EL (cell line): ENCODE data around the gene SDK1.

Experiments
- DNase-seq: peaks from one replicate; pipeline ENCODE4 v3.0.0-alpha.2; 2016

Gene SDK1

DNA sequence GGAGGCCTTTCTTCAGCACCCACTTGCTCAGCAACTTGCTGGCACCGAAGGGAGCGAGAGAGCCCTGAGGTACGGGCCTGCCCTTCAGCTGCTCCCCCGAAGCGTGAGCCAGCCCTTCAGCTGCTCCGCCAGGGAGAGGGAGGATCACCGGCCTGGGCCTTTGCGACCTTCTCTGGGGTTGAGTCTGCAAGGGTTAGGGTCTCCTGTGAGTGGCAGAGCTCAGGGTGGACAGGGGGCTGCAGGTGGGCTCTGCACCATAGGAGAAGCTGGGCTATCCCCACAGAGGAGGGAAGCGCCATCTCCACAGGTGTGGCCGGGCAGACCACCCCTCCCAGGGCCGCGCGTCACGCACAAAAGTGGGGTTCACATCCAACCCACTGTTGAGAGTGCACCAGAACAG, 890.5 kb downstream of the SDK1 start:
- DNase-seq: no peak

GRCh38 chr7:4195660-4196059, 894.6 kb downstream of the SDK1 start:
- DNase-seq: no peak

DNA sequence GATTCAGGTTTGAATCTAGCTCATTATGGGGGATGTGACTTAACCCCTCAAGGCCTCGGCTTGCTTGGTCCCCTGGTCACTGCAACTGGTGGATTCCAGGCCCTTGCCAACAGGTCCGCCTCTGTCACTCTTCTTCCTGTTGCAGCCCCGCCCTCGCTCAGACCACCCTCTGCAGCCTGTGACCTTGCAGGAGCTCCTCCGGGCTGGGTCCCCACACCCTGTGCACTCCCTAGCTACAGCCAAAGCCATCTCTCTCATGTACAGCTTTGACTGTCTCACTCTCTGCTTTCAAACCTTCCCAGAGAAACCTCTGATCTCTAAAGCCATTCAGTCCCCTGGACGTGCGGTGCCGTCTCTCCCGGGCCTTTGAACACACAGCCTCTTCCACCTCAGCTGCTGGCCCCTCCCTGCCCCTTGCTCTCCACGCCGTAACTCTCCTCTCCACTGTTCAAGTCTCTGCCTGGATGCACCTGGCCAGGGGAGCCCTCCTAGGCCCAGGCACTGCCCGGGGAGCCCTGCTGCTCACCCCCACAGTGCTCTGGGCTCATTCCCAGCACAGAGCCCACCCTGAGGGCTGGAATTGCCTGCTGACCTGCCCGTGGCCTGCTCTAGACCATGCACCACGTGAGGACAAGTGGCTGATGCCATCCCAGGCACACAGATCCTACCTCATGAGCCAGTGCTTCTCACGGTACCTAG, 895.2 kb downstream of the SDK1 start:
- DNase-seq: no peak

DNA sequence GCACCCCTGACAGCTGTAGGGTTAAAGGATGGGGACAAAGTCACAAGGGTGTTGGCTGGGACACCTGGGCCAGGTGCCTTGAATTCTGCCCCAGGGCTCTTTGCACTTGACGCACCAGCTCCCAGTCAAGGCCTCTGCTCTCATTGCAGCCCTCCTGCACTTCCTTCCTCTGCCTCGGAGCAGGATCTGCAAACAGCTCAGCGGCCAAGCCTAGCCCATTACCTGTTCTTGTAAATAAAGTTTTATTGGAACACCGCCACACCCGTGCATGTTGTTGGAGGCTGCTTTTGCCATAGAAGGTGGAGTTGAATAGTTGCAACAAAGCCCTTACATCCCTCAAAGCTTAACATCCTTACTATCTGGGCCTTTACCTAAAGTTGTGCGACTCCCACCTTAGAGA, 897.2 kb downstream of the SDK1 start:
- no peak for DNase-seq

GRCh38 chr7:4200546-4201094, 899.6 kb downstream of the SDK1 start:
- no peak for DNase-seq

DNA sequence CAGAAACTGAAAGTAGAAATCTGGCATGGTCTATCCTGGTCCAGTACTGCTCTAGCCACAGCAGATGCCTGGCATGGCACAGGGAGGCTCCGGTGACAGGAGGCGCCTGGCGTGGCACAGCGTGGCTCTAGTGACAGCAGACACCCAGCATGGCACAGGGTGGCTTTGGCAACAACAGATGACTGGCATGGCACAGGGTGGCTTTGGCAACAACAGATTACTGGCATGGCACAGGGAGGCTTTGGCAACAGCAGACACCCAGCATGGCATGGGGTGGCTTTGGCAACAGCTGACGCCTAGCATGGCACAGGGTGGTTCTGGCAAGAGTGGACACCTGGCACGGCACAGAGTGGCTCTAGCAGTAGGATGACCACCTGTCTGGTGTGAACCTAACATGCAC, 900.5 kb downstream of the SDK1 start:
- DNase-seq: no peak

- no peak for DNase-seq
Measured at GRCh38 chr7:4202154-4202736, 901.2 kb downstream of the SDK1 start.

GRCh38 chr7:4202954-4203353, 901.9 kb downstream of the SDK1 start:
- DNase-seq: no peak

GRCh38 chr7:4203626-4204512, 902.8 kb downstream of the SDK1 start:
- DNase-seq: no peak

DNA sequence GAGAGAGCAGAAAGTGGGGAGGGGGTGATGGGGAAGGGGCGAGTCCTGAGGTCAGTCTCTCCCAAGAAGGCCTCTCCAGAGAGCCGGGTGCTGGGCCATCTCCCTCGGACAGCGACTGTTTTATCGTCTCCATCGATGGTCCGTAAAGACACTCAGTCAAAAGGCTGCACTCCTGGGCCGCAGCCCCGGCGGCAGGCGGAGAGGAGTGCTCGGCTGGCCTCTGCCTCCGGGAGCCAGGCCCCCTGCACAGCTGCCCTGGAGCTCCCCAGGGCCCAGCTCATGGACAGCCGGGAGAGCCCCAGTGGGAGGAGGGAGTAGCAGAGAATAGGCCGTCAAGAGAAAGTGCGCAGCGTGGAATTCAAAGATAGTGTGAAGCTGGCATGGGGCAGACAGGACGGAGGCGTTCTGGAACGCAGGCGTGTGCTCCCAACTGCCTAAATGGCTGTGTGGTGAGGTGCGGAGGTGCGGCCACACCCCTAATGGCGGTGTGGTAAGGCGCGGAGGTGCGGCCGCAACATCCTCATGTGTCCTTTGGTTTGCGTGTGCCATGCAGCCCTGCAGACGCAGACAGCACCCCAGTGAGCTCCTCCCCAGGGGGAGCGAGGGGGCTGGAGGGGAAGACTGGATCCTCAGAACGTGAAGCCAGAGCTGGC, 903.6 kb downstream of the SDK1 start:
- no peak for DNase-seq

DNA sequence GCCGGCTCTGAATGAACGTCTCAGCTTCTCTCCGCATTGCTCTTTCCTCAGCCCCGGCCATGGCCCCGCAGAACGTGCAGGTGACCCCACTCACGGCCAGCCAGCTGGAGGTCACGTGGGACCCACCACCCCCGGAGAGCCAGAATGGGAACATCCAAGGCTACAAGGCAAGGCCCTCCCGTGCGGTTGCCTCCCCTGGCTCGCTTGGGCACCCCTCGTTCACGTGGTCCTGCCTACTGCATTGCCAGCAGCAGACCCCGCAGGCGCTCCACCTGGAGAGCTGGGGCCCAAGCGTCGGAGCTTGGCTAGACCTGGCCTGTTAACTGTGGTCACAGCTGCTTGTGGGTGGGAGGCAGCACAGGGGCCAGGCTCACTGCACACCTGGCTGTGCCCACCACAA, 904.8 kb downstream of the SDK1 start:
- no peak for DNase-seq

- DNase-seq: no peak
Measured at GRCh38 chr7:4207011-4207410, 906.0 kb downstream of the SDK1 start.

DNA sequence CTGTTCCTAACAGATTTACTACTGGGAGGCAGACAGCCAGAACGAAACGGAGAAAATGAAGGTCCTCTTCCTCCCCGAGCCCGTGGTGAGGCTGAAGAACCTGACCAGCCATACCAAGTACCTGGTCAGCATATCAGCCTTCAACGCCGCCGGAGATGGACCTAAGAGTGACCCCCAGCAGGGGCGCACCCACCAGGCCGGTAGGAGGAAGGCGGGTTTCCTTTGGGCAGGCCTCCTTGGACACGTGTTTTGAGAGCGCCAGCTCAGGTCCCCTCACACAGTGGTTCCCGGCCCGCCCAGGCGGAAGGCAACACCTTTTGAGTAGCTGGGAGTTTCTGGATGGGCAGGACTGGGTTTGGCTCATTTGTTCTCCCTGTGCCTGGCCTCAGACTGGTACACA, 907.0 kb downstream of the SDK1 start:
- DNase-seq: no peak

DNA sequence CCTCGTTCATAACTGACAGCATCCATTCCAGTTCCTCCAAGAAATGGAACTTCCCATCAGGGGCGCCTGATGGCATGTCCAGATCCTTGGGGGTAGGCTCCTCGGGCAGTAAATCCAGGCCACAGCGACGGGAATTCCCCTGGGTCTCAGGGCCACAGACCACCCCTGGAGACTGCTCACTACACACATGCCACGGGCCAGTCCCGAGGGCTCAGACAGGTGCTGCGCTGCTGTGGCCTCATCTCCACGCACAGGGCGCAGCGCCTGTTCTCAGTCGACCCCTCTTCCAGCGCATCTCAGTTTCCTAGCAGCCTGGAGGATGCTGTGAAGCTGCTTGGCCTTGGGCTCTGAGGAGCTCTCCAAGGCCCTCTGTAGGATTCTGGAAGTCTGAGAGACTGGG, 907.5 kb downstream of the SDK1 start:
- DNase-seq: no peak

DNA sequence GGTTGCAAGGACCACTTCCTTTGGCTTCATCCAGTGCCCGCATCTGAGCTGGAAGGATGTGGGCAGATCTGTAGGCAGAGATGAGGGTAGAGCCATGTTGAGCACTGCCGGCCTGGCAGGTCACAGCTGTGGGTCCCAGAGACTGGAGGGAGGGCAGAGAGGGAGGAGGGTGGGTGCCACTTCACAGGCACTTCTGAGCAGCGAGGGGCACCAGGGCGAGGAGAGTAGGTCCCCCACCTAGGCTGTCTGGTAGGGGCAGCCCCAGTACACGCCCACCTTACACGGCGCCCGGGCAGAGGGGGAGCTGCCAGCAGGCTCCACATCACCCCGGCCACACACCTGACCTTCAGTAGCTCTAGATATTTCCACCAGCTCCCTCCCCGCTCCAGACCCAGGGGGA, 908.1 kb downstream of the SDK1 start:
- no peak for DNase-seq

DNA sequence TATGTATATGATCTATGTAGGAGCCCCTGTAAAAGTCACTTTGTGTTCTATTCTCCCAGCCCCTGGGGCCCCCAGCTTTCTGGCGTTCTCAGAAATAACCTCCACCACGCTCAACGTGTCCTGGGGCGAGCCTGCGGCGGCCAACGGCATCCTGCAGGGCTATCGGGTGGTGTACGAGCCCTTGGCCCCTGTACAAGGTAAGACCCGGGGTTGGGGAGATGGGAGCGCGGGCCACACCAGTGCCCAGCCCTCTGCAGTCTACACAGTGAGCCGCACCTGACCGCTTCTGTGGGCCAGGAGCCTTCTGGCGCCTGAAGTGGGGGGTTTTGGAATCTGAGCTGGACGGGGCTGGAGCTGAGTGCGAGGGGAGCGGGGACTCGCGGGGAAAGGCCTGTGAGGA, 908.9 kb downstream of the SDK1 start:
- no peak for DNase-seq

- no peak for DNase-seq
Measured at GRCh38 chr7:4210821-4211220, 909.8 kb downstream of the SDK1 start.

DNA sequence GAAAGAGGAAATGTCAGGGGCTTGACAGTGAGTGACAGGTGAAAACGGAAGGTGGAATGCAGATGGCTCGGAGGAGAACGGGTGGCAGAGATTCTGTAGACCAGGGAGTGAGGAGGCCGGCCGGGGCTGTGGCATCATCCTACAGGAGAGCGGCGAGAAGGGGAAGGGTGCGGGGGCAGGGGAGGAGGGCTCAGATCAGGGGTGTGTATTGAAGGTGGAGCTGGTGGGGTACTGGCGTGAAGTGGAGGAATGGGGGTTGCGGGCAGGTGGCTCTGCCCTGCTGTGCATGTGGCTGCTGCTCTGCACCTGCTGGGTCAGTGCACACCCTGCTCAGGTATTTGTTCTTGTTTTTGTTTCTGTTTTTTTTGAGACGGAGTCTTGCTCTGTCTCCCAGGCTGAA, 910.2 kb downstream of the SDK1 start:
- no peak for DNase-seq

DNA sequence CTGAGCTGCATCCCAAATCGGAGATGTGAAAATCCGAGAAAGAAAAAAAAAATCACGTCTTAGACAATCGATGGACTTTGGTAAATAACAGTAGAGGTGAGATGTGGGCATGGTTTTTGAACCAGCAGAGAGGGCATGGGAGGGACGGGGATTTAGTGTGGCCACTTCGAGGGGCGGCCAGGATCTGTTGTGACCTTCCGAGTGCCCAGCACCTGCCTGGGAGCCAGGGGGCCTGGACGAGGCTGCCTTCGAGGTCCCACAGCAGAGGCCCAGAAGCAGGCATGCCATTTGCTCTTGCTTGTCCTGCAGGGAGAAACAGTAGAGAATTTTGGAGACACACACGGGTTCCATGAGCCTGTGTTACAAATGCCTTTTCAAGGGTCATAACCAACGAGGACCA, 911.3 kb downstream of the SDK1 start:
- DNase-seq: no peak

DNA sequence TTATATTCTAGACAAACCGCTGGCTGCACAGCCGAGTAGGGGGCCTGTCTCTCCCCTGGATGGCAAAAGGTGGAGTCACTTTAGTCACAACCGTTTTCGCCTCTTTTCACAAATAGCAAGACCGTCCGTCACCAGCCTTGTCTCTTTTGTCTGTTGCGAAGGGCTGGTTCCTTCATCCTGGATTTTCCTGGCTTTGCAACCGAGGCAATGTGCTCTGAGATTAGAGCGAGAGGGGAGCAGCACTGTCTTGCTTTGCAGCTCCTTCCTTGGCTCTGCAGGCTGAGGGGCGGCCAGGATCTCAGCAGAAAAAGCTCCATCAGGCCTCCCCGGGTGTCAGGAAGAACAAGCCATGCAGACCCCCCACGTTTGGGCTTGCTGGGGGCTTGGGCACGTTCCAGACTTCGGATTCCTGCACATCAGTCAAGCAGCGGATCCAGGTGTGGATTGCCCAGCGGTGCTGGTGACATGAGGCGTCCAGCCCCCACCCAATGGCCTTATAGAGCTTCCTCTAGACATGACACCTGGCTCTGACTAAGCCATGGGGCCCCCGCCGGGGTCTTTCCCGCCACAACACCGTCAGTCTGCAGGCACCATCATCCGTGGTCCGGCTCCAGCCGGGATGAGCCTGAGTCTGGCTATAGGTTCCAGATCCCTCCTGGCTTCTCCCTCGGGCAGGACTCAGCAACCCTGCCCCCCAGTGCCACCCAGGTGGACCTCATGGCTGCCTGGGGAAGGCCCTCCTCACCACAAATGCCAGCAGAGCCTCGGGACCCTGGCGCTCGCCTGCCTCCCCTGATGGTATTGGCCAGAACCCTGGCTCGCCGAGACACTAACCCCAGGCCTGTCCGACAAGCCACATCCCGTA, 913.5 kb downstream of the SDK1 start:
- DNase-seq: no peak

DNA sequence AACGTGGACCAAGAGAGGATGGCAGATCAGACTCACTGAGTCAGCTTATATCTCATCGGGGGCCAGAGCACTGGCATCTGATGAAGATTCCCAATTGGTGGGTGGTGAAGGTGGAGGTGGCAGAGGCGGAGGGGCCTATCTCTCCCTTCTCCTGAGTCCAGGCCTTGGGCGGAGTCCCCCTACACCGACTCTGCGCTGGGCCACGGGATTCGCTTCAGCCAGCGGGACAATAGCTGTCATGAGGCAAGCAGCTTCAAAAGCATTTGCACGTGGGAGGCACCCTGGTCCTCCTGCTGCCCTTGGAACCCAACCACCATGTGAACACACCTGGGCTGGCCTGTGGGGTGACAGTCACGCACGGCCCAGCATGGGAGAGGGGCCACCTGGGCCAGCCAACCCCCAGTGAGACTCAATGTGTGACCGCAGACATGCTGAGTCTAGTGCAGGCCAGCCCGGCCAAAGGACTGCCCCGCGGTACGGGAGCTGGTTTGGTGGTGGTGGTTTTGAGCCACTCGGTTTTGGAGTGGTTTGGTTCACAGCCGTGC, 914.2 kb downstream of the SDK1 start:
- DNase-seq: no peak

DNA sequence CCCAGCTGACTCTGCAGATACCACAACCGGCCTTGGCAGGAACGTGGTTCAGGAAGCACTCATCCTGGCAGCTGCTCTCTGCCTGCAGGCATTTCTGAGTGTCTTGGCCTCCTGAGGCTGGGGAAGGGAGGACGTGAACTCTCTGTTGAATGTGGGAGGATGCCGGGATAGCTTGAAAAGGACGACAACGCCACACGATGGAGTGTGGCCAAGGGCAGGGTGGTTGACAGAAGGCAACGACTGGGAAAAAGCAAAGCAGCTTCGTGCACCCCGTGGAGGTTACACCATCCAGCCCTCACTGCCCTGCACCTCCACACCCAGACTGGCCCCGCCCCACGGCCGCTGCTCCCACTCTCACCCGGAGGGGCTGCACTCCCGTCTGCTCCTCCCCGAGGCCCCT, 915.0 kb downstream of the SDK1 start:
- no peak for DNase-seq
